Measurements from ENCODE around the gene ATG10.

The ATG10 gene

GRCh38 chr5:82297711-82298110 is 325.9 kb downstream of the ATG10 start:
- TF ChIP-seq CTCF (IDR thresholded peaks at IDR 0.05; ENCODE audit: control extremely low read depth, extremely low read depth, low read depth, missing control alignments), result no peak
- DNase-seq (ENCODE audit: extremely low spot score), result no peak
- ChIA-PET POLR2A (no interaction called here), CTCF (no interaction called here)

- DNase-seq (ENCODE audit: extremely low spot score), result no peak
- CTCF ChIA-PET, result interaction anchor here (1.2 kb wide), 1 partner anchor 1268 kb away, joined by 3 read pairs; no protein-coding TSS in a partner anchor
- POLR2A ChIA-PET, result no interaction called here
- TF ChIP-seq CTCF (IDR thresholded peaks at IDR 0.05; ENCODE audit: control extremely low read depth, extremely low read depth, low read depth, missing control alignments), result no peak
Measured at GRCh38 chr5:82298668-82299067, 326.8 kb downstream of the ATG10 start.

GRCh38 chr5:82301190-82301589 is 329.4 kb downstream of the ATG10 start:
- CTCF ChIA-PET, result interaction anchor here (1.4 kb wide), 1 partner anchor 10 kb away, joined by 3 read pairs; no protein-coding TSS in a partner anchor
- DNase-seq (ENCODE audit: extremely low spot score), result no peak
- POLR2A ChIA-PET, result no interaction called here
- no peak for TF ChIP-seq CTCF (IDR thresholded peaks at IDR 0.05; ENCODE audit: control extremely low read depth, extremely low read depth, low read depth, missing control alignments)
